AML-193 (cell line): ENCODE data around the gene PTK6.
"Not testable (repeated sequence)": the region's sequence is repeated elsewhere in the genome, so short reads cannot be mapped to it uniquely, and the experiment has no call there.

ENCODE experiments used
- DNase-seq, 2 experiments: peaks; one replicate each; lab custom pipeline; 2025; lab: John Stamatoyannopoulos, UW

The PTK6 gene

DNA sequence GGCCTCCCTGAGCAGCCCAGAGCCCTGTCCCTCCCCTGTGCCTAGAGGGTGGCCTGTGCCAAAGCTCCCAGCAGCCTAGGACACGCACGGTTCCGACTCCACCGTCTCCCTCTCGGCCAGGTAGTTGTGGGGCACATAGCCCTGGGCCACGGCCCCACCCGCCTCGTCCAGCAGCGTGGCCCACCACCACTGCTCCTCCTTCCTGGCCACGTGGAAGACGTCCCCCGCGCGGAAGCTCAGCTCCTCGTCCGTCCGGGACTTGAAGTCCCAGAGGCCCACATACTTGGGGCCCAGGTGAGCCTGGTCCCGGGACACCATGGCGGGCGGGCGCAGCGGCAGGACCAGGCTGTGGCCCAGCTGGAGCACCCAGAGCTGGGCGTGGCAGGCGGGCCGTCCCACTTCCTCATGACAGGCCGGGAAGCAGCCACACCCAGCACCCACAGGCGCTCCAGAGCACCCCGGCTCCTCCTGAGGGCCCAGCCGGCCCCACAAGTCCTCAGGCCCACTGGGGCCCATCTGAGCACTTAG lies at the start of gene PTK6:
Gene PTK6 (minus strand): TSS at position 380 of the 528 bp plus-strand sequence. CDS start 62 bp downstream, at position 318.
- peak; percentile 51 to 52 for DNase-seq

- no peak for DNase-seq
These were observed 49.6 kb upstream of the PTK6 start for GRCh38 chr20:63586797-63587196.

- no peak for DNase-seq
These were observed 48.7 kb upstream of the PTK6 start for GRCh38 chr20:63585616-63586565.

DNA sequence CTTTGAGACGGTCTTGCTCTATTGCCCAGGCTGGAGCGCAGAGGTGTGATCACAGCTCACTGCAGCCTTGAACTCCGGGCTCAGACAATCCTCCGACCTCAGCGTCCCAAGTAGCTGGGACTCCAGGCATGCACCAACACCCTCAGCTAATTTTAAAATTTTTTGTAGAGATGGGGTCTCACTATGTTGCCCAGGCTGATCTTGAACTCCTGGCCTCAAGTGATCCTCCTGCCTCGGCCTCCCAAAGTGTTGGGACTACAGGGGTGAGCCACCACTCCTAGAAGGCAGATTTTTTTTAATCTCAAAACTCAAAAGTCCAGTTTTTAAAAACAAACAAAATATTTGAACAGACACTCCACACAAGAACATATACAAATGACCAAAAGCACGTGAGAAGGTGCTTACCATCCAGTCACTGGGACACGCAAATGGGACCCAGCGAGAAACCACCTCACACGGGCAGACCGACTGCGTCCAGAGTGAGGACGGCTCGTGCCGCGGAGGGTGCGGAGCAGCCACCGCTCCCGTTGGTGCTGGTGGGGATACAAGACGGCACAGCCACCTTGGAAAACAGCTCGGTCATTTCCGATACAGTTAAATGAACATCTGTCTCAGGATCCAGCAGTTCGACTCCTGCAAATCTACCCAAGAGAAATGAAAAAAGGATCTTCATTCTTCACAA lies 45.3 kb upstream of the PTK6 start:
- no peak for DNase-seq

GRCh38 chr20:63580796-63581461 lies 43.8 kb upstream of the PTK6 start:
- no peak for DNase-seq

- DNase-seq = no peak
These were observed 42.0 kb upstream of the PTK6 start for GRCh38 chr20:63579017-63579694.

- DNase-seq = no peak
These were observed 41.2 kb upstream of the PTK6 start for GRCh38 chr20:63578224-63579016.

- no peak for DNase-seq
These were observed 40.2 kb upstream of the PTK6 start for GRCh38 chr20:63577317-63577894.

DNA sequence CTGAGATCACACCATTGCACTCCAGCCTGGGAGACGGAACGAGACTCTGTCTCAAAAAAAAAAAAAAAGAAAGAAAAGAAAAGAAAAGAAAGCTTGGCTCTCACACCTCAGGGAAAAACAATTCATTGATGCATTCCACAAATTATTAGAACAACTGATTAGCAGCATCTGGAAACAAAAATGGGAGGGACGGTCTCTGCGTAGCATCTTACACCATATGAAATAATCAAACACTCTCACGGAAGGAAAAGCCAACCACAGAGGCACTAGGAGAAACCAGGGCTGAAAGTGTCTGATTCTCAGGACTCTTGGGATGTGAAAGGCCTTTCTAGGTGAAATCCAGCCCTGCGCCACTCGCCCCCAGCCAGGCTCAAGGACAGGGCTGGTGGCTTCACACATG lies 39.1 kb upstream of the PTK6 start:
- no peak for DNase-seq

DNA sequence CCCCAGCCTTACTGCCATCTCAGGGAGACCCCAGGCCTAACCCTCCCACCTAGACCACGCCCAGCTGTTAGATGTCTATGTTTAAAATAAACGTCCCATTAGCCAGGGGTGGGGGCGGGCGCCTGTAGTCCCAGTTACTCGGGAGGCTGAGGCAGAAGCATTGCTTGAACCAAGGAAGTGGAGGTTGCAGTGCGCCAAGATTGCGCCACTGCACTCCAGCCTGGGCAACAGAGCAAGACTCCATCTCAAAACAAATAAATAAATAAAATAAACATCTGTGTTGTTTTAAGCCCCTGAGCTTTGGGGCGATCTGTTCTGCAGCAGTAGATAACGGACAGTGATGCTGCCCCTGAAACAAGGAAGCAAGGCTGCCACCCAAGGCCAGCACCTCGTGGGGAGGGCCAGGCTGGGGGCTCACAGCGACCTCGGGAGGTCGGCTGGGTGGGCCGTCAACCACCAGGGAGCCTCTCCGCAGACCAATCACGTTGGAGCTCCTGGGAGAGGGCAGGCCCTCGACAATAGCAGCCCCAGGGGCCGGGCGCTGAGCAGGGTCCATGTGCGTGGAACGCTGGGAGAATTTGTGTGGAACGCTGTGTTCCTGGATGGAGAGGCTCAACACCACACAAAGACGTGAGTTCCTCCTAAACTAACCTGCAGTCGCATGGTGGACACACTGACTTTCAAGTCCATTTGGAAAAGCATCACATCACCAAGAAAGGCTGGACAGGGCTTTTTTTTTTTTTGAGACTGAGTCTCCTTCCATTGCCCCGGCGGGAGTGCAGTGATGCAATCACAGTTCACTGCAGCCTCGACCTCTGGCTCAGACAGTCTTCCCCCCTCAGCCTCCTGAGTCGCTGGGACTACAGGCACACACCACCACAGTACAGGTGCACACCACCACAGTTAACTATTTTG lies 37.9 kb upstream of the PTK6 start:
- no peak for DNase-seq

DNA sequence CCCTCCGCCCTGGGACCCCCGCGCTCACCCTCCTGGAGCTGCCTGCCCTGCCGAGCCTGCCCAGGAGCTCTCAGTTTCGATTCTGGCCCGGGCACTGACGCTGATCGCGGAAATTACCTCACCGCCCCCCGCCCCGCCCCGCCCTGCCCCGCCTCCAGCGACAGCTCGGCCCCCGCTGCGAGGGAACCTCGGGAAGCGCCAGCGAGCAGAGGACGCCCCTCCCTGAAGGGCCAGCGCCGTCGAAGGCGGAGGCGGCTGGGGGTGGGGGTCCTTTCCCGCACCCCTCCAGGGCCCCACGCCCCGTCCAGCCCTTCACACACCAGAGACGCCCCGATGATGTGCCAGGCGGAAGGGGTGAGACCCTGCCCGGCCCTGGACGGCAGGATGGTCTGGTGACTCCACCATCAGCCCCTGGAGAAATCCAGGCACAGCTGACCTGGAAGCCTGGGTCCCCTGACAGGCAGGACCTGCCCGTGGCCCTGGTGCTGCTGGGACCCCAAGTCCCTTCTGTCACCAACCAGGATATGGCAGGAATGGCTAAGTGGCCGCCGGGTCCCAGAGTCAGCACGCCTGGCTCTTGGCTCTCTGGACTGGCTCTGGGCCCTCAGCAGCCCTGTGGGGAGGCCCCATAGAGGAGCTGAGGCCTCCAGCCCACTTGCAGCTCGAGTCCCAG lies 37.1 kb upstream of the PTK6 start, which contains the start of gene HELZ2:
Gene HELZ2 (minus strand): TSS at position 84 of the 673 bp plus-strand sequence. CDS start 1,854 bp downstream, outside the sequence.
- DNase-seq = peak in 1 of 2 experiments; percentile 5

DNA sequence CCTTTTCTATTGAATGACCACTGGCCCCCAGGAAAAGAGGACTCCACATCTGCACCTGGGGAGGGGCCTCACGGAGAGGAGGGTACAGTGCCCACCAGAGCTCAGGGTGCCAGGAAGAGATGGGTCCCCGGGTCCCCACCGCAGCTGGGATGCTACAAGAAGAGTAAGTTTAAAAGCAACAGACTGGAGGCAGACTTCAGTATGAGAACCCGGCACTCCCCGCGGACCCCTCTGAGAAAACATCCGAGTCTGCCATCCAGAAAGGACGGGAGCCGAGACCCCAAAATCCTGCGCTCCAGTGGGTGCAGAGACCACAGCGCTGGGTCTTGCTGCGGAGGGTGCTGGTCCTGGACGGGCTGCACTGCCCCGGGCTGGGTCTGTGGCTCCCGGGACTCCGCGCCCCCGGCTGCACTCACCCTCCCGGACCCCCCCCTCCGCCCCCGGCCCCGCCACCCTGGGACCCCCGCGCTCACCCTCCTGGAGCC lies 36.5 kb upstream of the PTK6 start:
- DNase-seq = no peak

DNA sequence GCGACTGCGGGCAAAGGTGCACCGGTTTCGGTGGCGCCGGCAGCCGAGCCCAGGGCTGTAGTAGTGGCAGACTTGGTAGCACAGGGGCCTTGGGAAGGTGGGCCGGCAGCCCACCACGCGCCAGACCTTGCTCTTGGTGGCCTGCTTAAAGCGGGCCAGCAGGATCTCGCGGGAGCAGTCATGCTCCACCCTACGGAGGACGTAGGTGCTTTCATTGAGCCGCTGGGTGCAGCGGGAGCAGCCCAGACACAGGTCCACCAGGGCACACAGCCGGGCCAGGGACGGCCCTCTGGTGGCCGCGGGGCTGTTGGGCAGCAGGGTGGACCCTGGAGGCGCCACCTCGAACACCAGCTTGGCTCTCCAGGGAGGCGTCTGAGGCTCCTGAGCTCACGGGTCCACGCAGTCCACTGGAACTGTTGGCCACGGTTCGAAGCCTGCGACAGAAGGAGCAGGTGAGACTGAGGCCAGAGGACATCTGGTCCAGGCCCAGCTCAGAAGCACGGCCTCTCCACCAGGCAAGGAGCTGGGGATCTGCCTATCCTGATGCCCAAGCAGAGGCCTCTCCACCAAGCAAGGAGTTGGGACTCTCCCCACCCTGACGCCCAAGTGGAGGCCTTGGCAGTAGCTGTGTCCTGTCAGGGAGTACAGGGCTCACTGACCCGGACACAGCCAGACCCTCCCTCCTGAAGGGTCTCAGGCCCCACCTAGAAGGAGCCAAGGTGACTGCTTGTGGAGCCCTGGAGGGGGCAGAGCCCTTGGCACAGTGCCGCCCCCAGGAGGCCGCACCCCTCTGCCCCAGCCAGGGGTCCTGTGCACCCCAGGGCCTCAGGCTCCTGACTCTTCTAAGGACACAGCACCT lies 35.8 kb upstream of the PTK6 start:
- no peak for DNase-seq

GRCh38 chr20:63572071-63572787 lies 35.1 kb upstream of the PTK6 start:
- no peak for DNase-seq

DNA sequence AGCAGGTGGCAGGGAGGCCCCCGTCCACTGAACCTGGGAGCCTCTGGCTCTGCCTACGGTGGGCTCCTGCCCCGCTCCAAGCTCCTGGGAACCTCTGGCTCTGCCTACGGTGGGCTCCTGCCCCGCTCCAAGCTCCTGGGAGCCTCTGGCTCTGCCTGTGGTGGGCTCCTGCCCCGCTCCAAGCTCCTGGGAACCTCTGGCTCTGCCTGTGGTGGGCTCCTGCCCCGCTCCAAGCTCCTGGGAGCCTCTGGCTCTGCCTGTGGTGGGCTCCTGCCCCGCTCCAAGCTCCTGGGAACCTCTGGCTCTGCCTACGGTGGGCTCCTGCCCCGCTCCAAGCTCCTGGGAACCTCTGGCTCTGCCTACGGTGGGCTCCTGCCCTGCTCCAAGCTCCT lies 33.9 kb upstream of the PTK6 start:
- not testable (repeated sequence) for DNase-seq

DNA sequence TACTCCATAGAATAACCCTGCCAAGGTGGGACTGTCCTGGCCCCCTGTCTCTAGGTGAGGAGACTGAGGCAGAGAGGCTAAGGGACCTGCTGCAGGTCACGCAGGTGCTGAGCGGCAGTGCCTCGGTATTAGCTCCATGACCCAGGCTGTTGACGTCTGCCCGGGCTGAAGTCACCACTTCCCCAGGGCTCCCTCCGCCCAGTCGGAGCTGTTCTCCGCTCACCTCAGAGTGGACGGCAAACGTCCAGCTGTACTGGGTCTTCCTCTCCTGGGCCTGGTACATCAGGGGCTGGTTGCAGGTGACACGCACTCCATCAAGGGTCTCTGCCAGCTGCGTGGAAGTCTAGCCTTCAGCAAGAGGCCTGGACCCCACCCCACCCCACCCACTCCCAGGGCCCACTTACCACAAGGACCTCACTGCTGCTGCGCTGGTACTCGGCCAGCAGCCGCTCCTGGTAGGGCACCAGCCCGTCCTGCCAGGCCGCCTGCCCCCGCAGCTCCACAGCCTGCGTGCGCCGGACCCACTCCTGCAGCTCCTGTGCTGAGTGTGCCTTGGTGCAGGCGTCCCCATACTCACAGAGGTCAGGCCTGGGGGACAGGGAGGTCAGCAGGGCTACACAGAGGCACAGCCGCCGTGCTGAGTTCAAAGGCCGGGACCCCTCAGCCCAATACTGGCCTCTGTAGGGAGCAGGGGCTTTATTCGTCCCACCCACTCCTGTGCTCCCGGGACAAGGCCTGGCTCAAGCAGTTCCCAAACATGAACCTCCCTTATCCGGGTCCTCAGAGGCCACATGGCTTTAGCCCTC lies 33.3 kb upstream of the PTK6 start:
- DNase-seq = no peak
